GM18526 (cell line): ENCODE measurements around the gene MYO5A.

Source experiments
- POLR2A ChIP-seq: IDR thresholded peaks from 3 replicates; pipeline ENCODE4 v1.6.1; 2011; ENCODE audit not compliant: insufficient read length; ENCODE audit errors: extremely low read depth

MYO5A gene

DNA sequence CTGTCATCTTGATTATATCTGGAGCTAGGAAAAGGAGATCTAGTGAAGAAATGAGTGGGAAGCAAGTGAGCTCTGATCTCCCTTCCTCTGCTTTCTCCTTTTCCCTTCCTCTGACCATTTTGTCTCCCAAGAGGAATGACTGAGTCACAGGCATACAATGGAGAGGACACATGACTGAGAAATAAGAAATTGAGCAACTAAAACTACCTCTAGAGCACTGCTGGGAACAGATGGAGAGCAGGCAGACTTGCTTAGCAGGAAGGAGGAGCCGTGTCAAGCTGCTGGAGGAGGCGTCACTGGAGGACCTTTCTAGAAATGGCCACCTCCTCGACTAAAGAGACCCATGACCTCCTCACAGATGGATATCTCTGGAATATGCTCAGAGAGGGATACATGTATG lies 166.2 kb downstream of the MYO5A start:
- TF ChIP-seq POLR2A: no peak

- no peak for TF ChIP-seq POLR2A
Observed at GRCh38 chr15:52361975-52362494, 166.6 kb downstream of the MYO5A start.

- TF ChIP-seq POLR2A: no peak
Observed at GRCh38 chr15:52361494-52361893, 167.2 kb downstream of the MYO5A start.

DNA sequence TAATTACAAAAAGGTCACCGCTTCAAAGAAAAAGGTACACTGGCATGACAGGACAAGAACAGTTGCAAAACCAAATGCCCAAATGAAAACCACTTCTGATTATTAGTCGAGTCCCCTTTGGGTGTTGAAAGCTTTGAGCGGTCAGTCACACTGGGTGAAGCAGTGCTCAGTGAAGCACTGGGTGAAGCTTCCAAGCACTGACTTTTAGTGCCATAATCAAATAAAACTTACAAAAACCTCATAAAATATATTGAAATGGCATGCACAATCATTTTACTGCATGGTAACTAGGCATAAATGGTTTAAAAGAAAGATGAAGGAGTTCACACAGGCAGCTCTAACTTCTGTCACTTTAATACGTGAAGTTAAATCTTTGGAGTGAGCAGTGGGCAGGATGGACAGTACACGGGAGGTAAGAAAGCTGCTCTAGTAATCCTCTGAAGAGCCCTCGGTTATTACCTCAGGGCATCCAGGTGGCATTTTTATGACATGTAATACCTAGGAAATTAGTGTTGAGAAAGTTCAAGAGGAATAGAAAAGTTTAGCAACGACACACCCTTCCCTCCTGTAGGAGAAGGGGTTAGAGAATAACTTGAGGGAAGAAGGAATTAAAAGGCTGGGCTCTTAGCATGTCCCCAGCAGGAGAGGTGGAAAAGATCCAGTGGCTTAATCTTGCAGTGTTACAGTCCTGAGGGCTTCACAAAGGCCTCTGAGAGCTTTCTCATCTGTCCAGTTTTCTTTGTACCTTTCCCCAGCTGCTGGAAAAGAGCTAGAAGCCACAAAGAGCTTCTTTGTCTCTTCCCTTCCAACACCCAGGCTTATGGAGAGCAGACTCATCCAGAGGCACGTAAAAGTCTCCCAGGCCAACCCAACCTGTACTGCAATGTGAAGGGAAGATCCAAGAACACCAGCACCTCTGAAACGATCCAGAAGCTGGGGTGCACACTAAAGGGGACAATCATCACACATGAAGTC lies 168.2 kb downstream of the MYO5A start:
- TF ChIP-seq POLR2A: no peak

- TF ChIP-seq POLR2A: no peak
Observed at GRCh38 chr15:52359722-52360121, 169.0 kb downstream of the MYO5A start.

GRCh38 chr15:52357949-52358348 lies 170.7 kb downstream of the MYO5A start:
- no peak for TF ChIP-seq POLR2A

DNA sequence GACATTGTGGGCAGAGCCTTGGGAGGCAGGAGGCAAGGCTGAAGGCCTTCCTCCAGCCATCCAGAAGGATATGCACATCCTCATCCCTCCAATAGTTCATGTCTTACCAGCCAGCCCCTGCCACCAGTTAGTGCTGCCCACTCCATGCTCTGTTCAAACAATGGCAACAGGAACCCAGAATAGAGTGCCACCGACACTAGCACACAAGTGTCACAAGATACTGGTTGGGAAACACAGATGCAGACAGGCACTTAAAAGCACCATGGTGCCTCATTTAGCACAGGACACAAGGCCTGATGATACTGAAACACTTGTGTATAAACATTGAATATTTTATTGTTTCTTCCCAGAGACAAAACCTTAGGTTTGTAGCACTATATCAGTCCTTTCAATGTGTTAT lies 176.6 kb downstream of the MYO5A start:
- TF ChIP-seq POLR2A: no peak

- no peak for TF ChIP-seq POLR2A
Observed at GRCh38 chr15:52351206-52351908, 177.3 kb downstream of the MYO5A start.

- TF ChIP-seq POLR2A: no peak
Observed at GRCh38 chr15:52350423-52350822, 178.3 kb downstream of the MYO5A start.

DNA sequence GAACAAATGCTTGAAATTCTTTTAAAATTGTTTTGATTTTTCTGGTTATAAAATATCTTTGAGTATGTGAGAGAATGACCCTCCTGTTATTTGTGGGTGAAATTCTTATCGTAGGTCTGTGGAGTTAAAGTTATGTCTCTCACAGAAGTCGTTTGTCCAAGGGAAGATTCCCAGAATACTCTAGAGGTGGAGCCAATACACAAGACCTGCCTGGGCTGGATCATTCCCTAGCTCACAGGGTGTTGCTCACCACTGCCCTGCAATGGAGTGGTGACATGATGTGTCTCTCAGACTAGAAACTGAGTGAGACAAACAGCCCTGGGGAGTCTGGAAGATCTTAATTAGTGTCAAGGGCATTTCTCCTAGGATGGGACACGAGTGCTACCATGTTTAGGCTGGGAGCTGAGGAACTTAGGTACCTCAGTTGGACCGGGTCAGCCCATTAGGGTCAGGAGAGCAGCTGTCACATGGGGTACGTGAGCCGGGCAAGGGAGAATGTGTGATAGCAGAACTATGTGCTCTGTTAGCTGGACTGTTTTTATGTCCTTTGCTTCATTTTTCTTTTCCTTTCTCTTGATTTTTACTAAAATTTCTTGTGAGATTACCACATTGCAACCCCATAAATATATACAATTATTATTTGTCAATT lies 179.5 kb downstream of the MYO5A start:
- no peak for TF ChIP-seq POLR2A

DNA sequence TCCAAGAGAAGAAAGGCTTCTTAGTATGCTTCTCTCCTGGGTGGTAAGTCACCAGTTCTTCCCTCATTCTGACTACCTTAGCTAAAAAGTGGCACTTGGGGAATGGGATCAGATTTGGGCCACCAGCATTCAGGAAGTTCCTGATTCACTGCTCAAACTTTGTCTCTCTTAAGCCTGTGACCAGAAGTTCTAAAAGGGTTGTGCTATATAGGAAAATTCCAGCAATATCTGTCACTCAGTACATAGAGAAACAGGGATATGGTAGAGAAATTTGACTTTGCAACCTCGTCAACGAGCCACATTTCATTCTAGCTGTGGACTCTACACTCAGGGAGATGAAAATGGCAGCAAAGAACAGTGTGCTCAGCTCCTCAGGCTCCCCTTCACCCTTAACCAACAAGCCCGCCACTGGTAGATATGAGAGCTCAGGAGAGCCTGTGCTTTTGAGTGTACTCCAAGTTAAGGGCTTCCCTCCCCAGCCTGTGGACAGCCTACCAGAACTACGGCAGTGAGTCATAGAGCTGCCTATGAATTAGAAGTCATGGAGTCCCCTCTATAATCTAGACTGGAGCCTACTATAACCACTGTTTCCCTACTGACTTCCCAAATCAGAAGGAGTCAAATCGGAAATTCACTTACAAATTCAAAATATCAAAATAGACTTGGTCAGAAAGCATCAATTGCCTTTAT lies 180.5 kb downstream of the MYO5A start:
- no peak for TF ChIP-seq POLR2A

GRCh38 chr15:52344592-52344991 lies 184.1 kb downstream of the MYO5A start:
- TF ChIP-seq POLR2A: no peak

DNA sequence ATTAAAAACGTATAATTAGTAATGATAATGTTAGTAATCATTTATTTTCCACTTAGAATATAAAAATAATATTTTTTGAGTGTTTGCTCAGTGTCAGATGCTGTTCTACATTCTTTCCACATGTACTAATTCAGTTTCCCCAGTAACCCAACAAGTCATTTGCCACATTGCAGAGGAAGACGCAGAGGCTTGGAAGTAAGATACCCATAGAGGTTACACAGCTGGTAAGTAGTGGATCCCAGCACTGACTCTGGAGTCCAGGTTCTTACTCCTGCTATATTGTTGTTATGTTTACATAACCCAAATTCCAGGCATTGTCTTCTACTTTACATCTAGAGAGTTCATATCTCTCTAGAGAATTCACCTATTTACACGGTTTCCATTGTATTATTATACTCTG lies 184.8 kb downstream of the MYO5A start:
- TF ChIP-seq POLR2A: no peak

DNA sequence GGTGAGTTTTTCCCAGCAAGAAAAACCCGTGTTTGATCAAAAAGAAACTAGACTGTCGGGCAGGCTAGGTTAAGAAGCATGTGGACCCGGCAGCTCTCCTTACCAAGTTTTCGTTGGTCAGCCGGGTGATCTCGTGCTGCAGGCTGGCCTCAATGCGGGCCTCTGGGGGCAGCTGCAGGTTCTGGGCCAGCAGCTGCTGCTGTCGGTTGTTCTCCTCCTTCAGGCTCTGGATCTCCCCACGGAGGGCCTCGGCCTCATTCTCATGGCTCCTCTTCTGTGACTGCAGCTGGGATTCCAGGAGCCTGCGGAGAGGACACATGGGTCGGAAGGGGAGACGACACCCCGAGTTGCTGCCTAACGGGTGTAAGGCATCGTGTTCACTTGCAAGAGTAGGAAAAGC lies 188.6 kb downstream of the MYO5A start:
- TF ChIP-seq POLR2A: no peak

DNA sequence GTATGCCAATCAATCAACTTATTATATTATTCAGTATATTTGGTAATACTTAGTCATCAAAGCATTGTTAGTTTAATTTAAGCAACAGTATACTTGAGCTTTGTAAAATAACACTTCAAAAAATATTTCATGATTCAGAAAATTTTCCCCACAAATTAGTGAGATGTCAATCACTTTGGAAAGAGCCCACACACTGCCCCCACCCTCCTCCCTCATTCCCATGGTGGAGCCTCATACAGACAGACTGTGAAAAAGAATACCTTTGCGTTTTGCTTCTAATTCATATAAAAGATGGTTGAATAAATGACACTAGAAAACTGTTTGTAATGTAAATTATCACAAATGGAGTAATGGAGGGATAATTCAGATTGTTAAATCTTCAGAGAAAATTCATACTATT lies 189.8 kb downstream of the MYO5A start:
- no peak for TF ChIP-seq POLR2A
